ENCODE results near the gene AGPAT3.

AGPAT3 gene

GRCh38 chr21:43937891-43938309 lies 72.9 kb downstream of the AGPAT3 start:
- DNase-seq (ENCODE audit: low read depth), result no peak

GRCh38 chr21:43938751-43939442 lies 73.9 kb downstream of the AGPAT3 start:
- peak; percentile 79 for DNase-seq (ENCODE audit: low read depth)

GRCh38 chr21:43939443-43940328 lies 74.7 kb downstream of the AGPAT3 start:
- no peak for DNase-seq (ENCODE audit: low read depth)

- DNase-seq (ENCODE audit: low read depth), result no peak
Observed at GRCh38 chr21:43940329-43941050, 75.5 kb downstream of the AGPAT3 start.

GRCh38 chr21:43942201-43942600 lies 77.2 kb downstream of the AGPAT3 start:
- DNase-seq (ENCODE audit: low read depth), result no peak

GRCh38 chr21:43942621-43943020 lies 77.6 kb downstream of the AGPAT3 start:
- no peak for DNase-seq (ENCODE audit: low read depth)

GRCh38 chr21:43943512-43944077 lies 78.6 kb downstream of the AGPAT3 start:
- no peak for DNase-seq (ENCODE audit: low read depth)

- no peak for DNase-seq (ENCODE audit: low read depth)
Observed at GRCh38 chr21:43944078-43944633, 79.1 kb downstream of the AGPAT3 start.

GRCh38 chr21:43944757-43945156 lies 79.7 kb downstream of the AGPAT3 start:
- no peak for DNase-seq (ENCODE audit: low read depth)

- no peak for DNase-seq (ENCODE audit: low read depth)
Observed at GRCh38 chr21:43948740-43949498, 83.9 kb downstream of the AGPAT3 start.

GRCh38 chr21:43949499-43950208 lies 84.6 kb downstream of the AGPAT3 start:
- no peak for DNase-seq (ENCODE audit: low read depth)

- DNase-seq (ENCODE audit: low read depth), result no peak
Observed at GRCh38 chr21:43950481-43950880, 85.5 kb downstream of the AGPAT3 start.

GRCh38 chr21:43950936-43951335 lies 85.9 kb downstream of the AGPAT3 start:
- DNase-seq (ENCODE audit: low read depth), result no peak

GRCh38 chr21:43951911-43952703 lies 87.1 kb downstream of the AGPAT3 start:
- no peak for DNase-seq (ENCODE audit: low read depth)

GRCh38 chr21:43953021-43953420 lies 88.0 kb downstream of the AGPAT3 start:
- no peak for DNase-seq (ENCODE audit: low read depth)

- no peak for DNase-seq (ENCODE audit: low read depth)
Observed at GRCh38 chr21:43954042-43954441, 89.0 kb downstream of the AGPAT3 start.

- no peak for DNase-seq (ENCODE audit: low read depth)
Observed at GRCh38 chr21:43954896-43955295, 89.9 kb downstream of the AGPAT3 start.

GRCh38 chr21:43956019-43956669 lies 91.1 kb downstream of the AGPAT3 start:
- no peak for DNase-seq (ENCODE audit: low read depth)

- DNase-seq (ENCODE audit: low read depth), result no peak
Observed at GRCh38 chr21:43956670-43957035, 91.6 kb downstream of the AGPAT3 start.

Measured in ELR (cell line).